Measurements from ENCODE around the gene STING1. TPM values are rescaled to one million over a fixed set of nuclear protein-coding genes. Genes with fewer than 3 reads are reported as not detected.

The STING1 gene
- total RNA-seq, 4 donors from 2014 or later, result 28.4 to 59.9 (median 38.6) TPM

GRCh38 chr5:139451878-139452660 is 30.5 kb downstream of the STING1 start:
- 85 to 87% methylated on average over 3 of the region's 3 CpGs for WGBS, 2 donors
- no peak overlapping the region for H3K27ac ChIP-seq
- no peaks in the 10 kb centered on the region for H3K36me3 ChIP-seq
- H3K27me3 ChIP-seq, result no peaks in the 10 kb centered on the region
- no peaks in the 10 kb centered on the region for H3K4me1 ChIP-seq
- H3K4me3 ChIP-seq (replicated peaks in 1 of 3), result no peak overlapping the region
- no peak for TF ChIP-seq POLR2A (IDR thresholded peaks at IDR 0.05)
- no peak for TF ChIP-seq CTCF (IDR thresholded peaks at IDR 0.05)
- no peak for DNase-seq
- intact Hi-C loops (cut with DNase I), result no loop called here
- H3K9me3 ChIP-seq, result no peaks in the 10 kb centered on the region

DNA sequence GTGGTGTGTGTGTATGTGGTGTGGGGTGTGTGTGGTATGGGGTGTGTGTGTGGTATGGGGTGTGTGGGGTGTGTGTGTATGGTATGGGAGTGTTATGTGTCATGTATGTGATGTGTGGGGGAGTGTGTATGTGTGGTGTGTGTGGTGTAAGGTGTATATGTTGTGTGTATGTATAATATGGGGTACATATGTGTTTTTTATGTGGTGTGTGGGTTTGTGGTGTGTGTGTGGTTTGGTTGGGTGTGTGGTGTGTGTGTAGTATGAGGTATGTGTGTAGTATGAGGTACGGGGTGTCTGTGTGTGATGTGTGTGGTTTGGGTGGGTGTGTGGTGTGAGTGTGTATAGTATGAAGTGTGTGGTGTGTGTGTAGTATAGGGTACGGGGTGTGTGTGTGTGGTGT is 31.4 kb downstream of the STING1 start:
- Histone ChIP-seq H3K27me3 (no peaks in the 10 kb centered on the region), H3K27ac (no peak overlapping the region), H3K9me3 (no peaks in the 10 kb centered on the region), H3K36me3 (no peaks in the 10 kb centered on the region), H3K4me1 (peaks cover 0 to 5% of the 10 kb centered on the region in 2 donors), H3K4me3 (replicated peaks in 1 of 3) (no peak overlapping the region)
- no peak for DNase-seq
- intact Hi-C loops (cut with DNase I), result no loop called here
- WGBS, 2 donors, result 90 to 98% methylated on average over 2 of the region's 2 CpGs
- no peak for TF ChIP-seq POLR2A (IDR thresholded peaks at IDR 0.05)
- TF ChIP-seq CTCF (IDR thresholded peaks at IDR 0.05), result no peak

GRCh38 chr5:139446956-139447779 is 35.4 kb downstream of the STING1 start:
- intact Hi-C loops (cut with DNase I), result no loop called here
- WGBS, 2 donors, result 84 to 92% methylated on average over 5 of the region's 5 CpGs
- Histone ChIP-seq H3K9me3 (no peaks in the 10 kb centered on the region), H3K27me3 (no peaks in the 10 kb centered on the region), H3K36me3 (no peaks in the 10 kb centered on the region), H3K4me3 (replicated peaks in 1 of 3) (no peak overlapping the region), H3K27ac (peak overlapping the region in 1 of 3 donors; percentile 6), H3K4me1 (peaks cover 4 to 13% of the 10 kb centered on the region in 2 donors)
- no peak for TF ChIP-seq POLR2A (IDR thresholded peaks at IDR 0.05)
- no peak for TF ChIP-seq CTCF (IDR thresholded peaks at IDR 0.05)
- no peak for DNase-seq

DNA sequence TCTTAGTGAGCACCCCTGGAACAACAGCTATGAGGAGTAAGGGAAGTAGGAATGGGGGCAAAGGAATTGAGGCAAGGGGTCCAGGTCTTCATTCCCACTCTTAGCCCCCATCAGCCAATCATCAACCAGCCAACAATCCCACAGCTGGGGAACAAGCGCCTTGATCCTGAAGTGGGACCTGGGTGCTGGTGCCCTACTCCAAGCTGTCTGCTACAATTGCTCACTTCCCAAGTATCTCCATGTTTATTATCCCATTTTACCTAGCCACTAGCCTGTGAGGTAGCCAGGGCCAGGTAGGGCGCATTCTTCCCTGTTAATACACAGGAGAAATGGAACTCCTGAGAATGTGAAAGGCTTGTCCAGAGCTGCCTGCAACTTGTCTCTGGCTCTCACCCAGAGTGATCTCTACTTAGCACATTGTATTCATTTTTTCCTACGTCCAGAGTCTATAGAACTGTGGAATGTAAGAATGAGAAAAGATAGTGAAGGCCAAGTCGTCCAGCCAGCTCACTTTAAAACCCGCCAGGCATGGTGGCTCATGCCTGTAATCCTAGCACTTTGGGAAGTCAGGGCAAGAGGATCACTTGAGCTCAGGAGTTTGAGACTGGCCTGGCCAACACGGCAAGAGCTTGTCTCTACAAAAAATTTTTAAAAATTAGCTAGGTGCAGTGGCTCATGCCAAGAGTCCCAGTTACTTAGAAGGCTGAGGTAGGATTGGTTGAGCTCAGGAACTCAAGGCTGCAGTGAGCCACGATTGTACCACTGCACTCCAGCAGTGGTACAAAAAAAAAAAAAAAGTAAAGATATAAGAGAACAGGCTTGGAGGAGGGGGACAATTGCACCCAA is 37.0 kb downstream of the STING1 start:
- Histone ChIP-seq H3K9me3 (no peaks in the 10 kb centered on the region), H3K27me3 (no peaks in the 10 kb centered on the region), H3K36me3 (no peaks in the 10 kb centered on the region), H3K4me3 (replicated peaks in 1 of 3) (no peak overlapping the region), H3K4me1 (peaks cover 4 to 13% of the 10 kb centered on the region in 2 donors), H3K27ac (peak overlapping the region in 2 of 3 donors; percentile 2 to 68)
- intact Hi-C loops (cut with DNase I), result no loop called here
- peak; percentile 66 to 77 for DNase-seq
- 36 to 44% methylated on average over 7 of the region's 7 CpGs for WGBS, 2 donors
- TF ChIP-seq POLR2A (IDR thresholded peaks at IDR 0.05) (no peak), CTCF (IDR thresholded peaks at IDR 0.05) (no peak)
